ENCODE results near the gene MACROD2.

MACROD2 gene

GRCh38 chr20:14984305-14984704 lies 989.0 kb downstream of the MACROD2 start:
- TF ChIP-seq POU2F2 (IDR thresholded peaks at IDR 0.05; ENCODE audit: low read depth, low read length), result no peak
- no peak for TF ChIP-seq SPI1 (IDR thresholded peaks at IDR 0.05; ENCODE audit: low read depth, low read length)
- no peak for TF ChIP-seq POLR2AphosphoS5 (IDR thresholded peaks at IDR 0.05; ENCODE audit: low read depth, low read length)
- TF ChIP-seq POLR2A (IDR thresholded peaks at IDR 0.05; ENCODE audit: low read depth, low read length), result no peak
- TF ChIP-seq TAF1 (IDR thresholded peaks at IDR 0.05; ENCODE audit: low read depth, low read length), result no peak
- TF ChIP-seq PAX5 (IDR thresholded peaks at IDR 0.05; ENCODE audit: insufficient read depth, low read length, severe bottlenecking), result no peak
- no peak for FAIRE-seq

GRCh38 chr20:14984768-14985622 lies 989.7 kb downstream of the MACROD2 start:
- no peak for DNase-seq (ENCODE audit: insufficient read length, low spot score)
- TF ChIP-seq PAX5 (IDR thresholded peaks at IDR 0.05; ENCODE audit: insufficient read depth, low read length, severe bottlenecking) (no peak), POLR2AphosphoS5 (IDR thresholded peaks at IDR 0.05; ENCODE audit: low read depth, low read length) (no peak), TAF1 (IDR thresholded peaks at IDR 0.05; ENCODE audit: low read depth, low read length) (no peak), SPI1 (IDR thresholded peaks at IDR 0.05; ENCODE audit: low read depth, low read length) (no peak), POLR2A (IDR thresholded peaks at IDR 0.05; ENCODE audit: low read depth, low read length) (no peak), POU2F2 (IDR thresholded peaks at IDR 0.05; ENCODE audit: low read depth, low read length) (no peak)
- no peak for FAIRE-seq

More at GRCh38 chr20:14984305-14984704, 989.0 kb downstream of the MACROD2 start:
- DNase-seq (ENCODE audit: insufficient read length, low spot score), result no peak

- DNase-seq (ENCODE audit: insufficient read length, low spot score), result no peak
- TF ChIP-seq TAF1 (IDR thresholded peaks at IDR 0.05; ENCODE audit: low read depth, low read length) (no peak), POU2F2 (IDR thresholded peaks at IDR 0.05; ENCODE audit: low read depth, low read length) (no peak), PAX5 (IDR thresholded peaks at IDR 0.05; ENCODE audit: insufficient read depth, low read length, severe bottlenecking) (no peak), POLR2AphosphoS5 (IDR thresholded peaks at IDR 0.05; ENCODE audit: low read depth, low read length) (no peak), SPI1 (IDR thresholded peaks at IDR 0.05; ENCODE audit: low read depth, low read length) (no peak), POLR2A (IDR thresholded peaks at IDR 0.05; ENCODE audit: low read depth, low read length) (no peak)
- FAIRE-seq, result no peak
Observed at GRCh38 chr20:14986026-14986655, 990.8 kb downstream of the MACROD2 start.

- DNase-seq (ENCODE audit: insufficient read length, low spot score), result no peak
- TF ChIP-seq POLR2A (IDR thresholded peaks at IDR 0.05; ENCODE audit: low read depth, low read length), result no peak
- TF ChIP-seq POLR2AphosphoS5 (IDR thresholded peaks at IDR 0.05; ENCODE audit: low read depth, low read length), result no peak
- no peak for TF ChIP-seq POU2F2 (IDR thresholded peaks at IDR 0.05; ENCODE audit: low read depth, low read length)
- TF ChIP-seq PAX5 (IDR thresholded peaks at IDR 0.05; ENCODE audit: insufficient read depth, low read length, severe bottlenecking), result no peak
- no peak for TF ChIP-seq TAF1 (IDR thresholded peaks at IDR 0.05; ENCODE audit: low read depth, low read length)
- no peak for TF ChIP-seq SPI1 (IDR thresholded peaks at IDR 0.05; ENCODE audit: low read depth, low read length)
- FAIRE-seq, result no peak
Observed at GRCh38 chr20:14986656-14987055, 991.3 kb downstream of the MACROD2 start.

- TF ChIP-seq POU2F2 (IDR thresholded peaks at IDR 0.05; ENCODE audit: low read depth, low read length) (no peak), TAF1 (IDR thresholded peaks at IDR 0.05; ENCODE audit: low read depth, low read length) (no peak)
- FAIRE-seq (no peak), DNase-seq (ENCODE audit: insufficient read length, low spot score) (no peak)
Observed at GRCh38 chr20:14989535-14990290, 994.4 kb downstream of the MACROD2 start.

- TF ChIP-seq PAX5 (IDR thresholded peaks at IDR 0.05; ENCODE audit: insufficient read depth, low read length, severe bottlenecking), result no peak
- no peak for TF ChIP-seq SPI1 (IDR thresholded peaks at IDR 0.05; ENCODE audit: low read depth, low read length)
- no peak for TF ChIP-seq POU2F2 (IDR thresholded peaks at IDR 0.05; ENCODE audit: low read depth, low read length)
- TF ChIP-seq TAF1 (IDR thresholded peaks at IDR 0.05; ENCODE audit: low read depth, low read length), result no peak
- no peak for TF ChIP-seq POLR2AphosphoS5 (IDR thresholded peaks at IDR 0.05; ENCODE audit: low read depth, low read length)
- TF ChIP-seq POLR2A (IDR thresholded peaks at IDR 0.05; ENCODE audit: low read depth, low read length), result no peak
- DNase-seq (ENCODE audit: insufficient read length, low spot score), result no peak
- FAIRE-seq, result no peak
Observed at GRCh38 chr20:14991023-14991422, 995.7 kb downstream of the MACROD2 start.

- no peak for FAIRE-seq
- TF ChIP-seq PAX5 (IDR thresholded peaks at IDR 0.05; ENCODE audit: insufficient read depth, low read length, severe bottlenecking) (no peak), SPI1 (IDR thresholded peaks at IDR 0.05; ENCODE audit: low read depth, low read length) (no peak), POLR2AphosphoS5 (IDR thresholded peaks at IDR 0.05; ENCODE audit: low read depth, low read length) (no peak), POLR2A (IDR thresholded peaks at IDR 0.05; ENCODE audit: low read depth, low read length) (no peak), POU2F2 (IDR thresholded peaks at IDR 0.05; ENCODE audit: low read depth, low read length) (no peak), TAF1 (IDR thresholded peaks at IDR 0.05; ENCODE audit: low read depth, low read length) (no peak)
- DNase-seq (ENCODE audit: insufficient read length, low spot score), result no peak
Observed at GRCh38 chr20:14992153-14992552, 996.8 kb downstream of the MACROD2 start.

GRCh38 chr20:14992961-14993360 lies 997.6 kb downstream of the MACROD2 start:
- DNase-seq (ENCODE audit: insufficient read length, low spot score) (no peak), FAIRE-seq (no peak)
- TF ChIP-seq TAF1 (IDR thresholded peaks at IDR 0.05; ENCODE audit: low read depth, low read length) (no peak), POLR2AphosphoS5 (IDR thresholded peaks at IDR 0.05; ENCODE audit: low read depth, low read length) (no peak)

- DNase-seq (ENCODE audit: insufficient read length, low spot score) (no peak), FAIRE-seq (no peak)
- TF ChIP-seq PAX5 (IDR thresholded peaks at IDR 0.05; ENCODE audit: insufficient read depth, low read length, severe bottlenecking) (no peak), SPI1 (IDR thresholded peaks at IDR 0.05; ENCODE audit: low read depth, low read length) (no peak), POLR2A (IDR thresholded peaks at IDR 0.05; ENCODE audit: low read depth, low read length) (no peak), TAF1 (IDR thresholded peaks at IDR 0.05; ENCODE audit: low read depth, low read length) (no peak), POU2F2 (IDR thresholded peaks at IDR 0.05; ENCODE audit: low read depth, low read length) (no peak), POLR2AphosphoS5 (IDR thresholded peaks at IDR 0.05; ENCODE audit: low read depth, low read length) (no peak)
Observed at GRCh38 chr20:14996883-14997672, 1001.8 kb downstream of the MACROD2 start.
